H1 (cell line): ENCODE results near the gene PRKAR1B. TPM values are rescaled to one million over a fixed set of nuclear protein-coding genes. Genes with fewer than 3 reads are reported as not detected.

ENCODE experiments used
- CTCF ChIA-PET: fragments of 300-600 bp; sonication (Branson Sonifier 250); formaldehyde crosslinking; loops from one replicate; lab custom pipeline; 2021; ENCODE audit not compliant: partially characterized antibody; lab: Charles Lee
- POLR2A ChIA-PET: fragments of 300-600 bp; sonication (Branson Sonifier 250); formaldehyde crosslinking; loops from one replicate; lab custom pipeline; 2021; ENCODE audit warnings: inconsistent platforms; ENCODE audit not compliant: partially characterized antibody; lab: Charles Lee
- DNase-seq, 2 experiments: peaks; one replicate each; pipeline versions ENCODE4 v3.0.0 to v3.0.0-alpha.2; 2010 to 2022; ENCODE audit warnings: low spot score in 2 of 2, low read depth in 1 of 2, mixed read lengths in 1 of 2
- FAIRE-seq: peaks from 2 replicates; lab custom pipeline; 2011; peaks lifted over from hg19 to GRCh38; lab: Jason Lieb, UNC
- H2AFZ ChIP-seq: 2 replicates; pipeline ENCODE4 v1.8.1; 2012; ENCODE audit warnings: low read length, inconsistent platforms
- H2AK5ac ChIP-seq: 2 replicates; pipeline ENCODE4 v1.6.1; 2013; ENCODE audit warnings: low read depth, low read length
- H2BK120ac ChIP-seq: replicated peaks from 2 replicates; pipeline ENCODE3; 2013; ENCODE audit warnings: low read depth, low read length, inconsistent platforms
- H2BK12ac ChIP-seq: 2 replicates; pipeline ENCODE4 v1.6.1; 2013; ENCODE audit warnings: low read depth, low read length
- H2BK15ac ChIP-seq: 2 replicates; pipeline ENCODE4 v1.6.1; 2013; ENCODE audit warnings: low read length
- H2BK20ac ChIP-seq: 2 replicates; pipeline ENCODE4 v1.6.1; 2013; ENCODE audit warnings: low read length
- H2BK5ac ChIP-seq: 2 replicates; pipeline ENCODE4 v1.6.1; 2013; ENCODE audit warnings: low read depth, low read length
- H3K14ac ChIP-seq: 2 replicates; pipeline ENCODE4 v1.6.1; 2013; ENCODE audit warnings: inconsistent platforms; ENCODE audit not compliant: insufficient read length
- H3K18ac ChIP-seq: 2 replicates; pipeline ENCODE4 v1.6.1; 2013; ENCODE audit warnings: low read length; ENCODE audit errors: extremely low read depth
- H3K23ac ChIP-seq: 2 replicates; pipeline ENCODE4 v1.6.1; 2013; ENCODE audit warnings: inconsistent platforms; ENCODE audit not compliant: insufficient read length
- H3K23me2 ChIP-seq: 2 replicates; pipeline ENCODE4 v1.6.1; 2013; ENCODE audit warnings: low read depth, low read length
- H3K27ac ChIP-seq: 2 replicates; pipeline ENCODE4 v1.6.1; 2011; ENCODE audit warnings: low read depth, low read length, inconsistent platforms
- H3K27me3 ChIP-seq, 4 experiments: replicated peaks in 1 of 4; 1 replicate in 1 of 4; 2 replicates in 3 of 4; pipeline versions ENCODE4 v1.6.1 to v1.8.1; 2011 to 2013; ENCODE audit warnings: low read length in 3 of 4, mild to moderate bottlenecking in 3 of 4, inconsistent platforms in 2 of 4, mixed read lengths in 2 of 4, moderate library complexity in 1 of 4; ENCODE audit not compliant: control insufficient read depth in 3 of 4, insufficient read depth in 3 of 4; ENCODE audit errors: extremely low read depth in 1 of 4
- H3K36me3 ChIP-seq, 4 experiments: 2 replicates each; pipeline versions ENCODE4 v1.6.1 to v1.8.1; 2011 to 2013; ENCODE audit warnings: mild to moderate bottlenecking in 4 of 4, low read length in 3 of 4, moderate library complexity in 2 of 4, control low read depth in 1 of 4, inconsistent platforms in 1 of 4; ENCODE audit not compliant: insufficient read depth in 4 of 4, control insufficient read depth in 2 of 4
- H3K4ac ChIP-seq: replicated peaks from 2 replicates; pipeline ENCODE3; 2013; ENCODE audit warnings: low read length, low read depth, mixed read lengths, inconsistent platforms; ENCODE audit not compliant: insufficient read length
- H3K4me1 ChIP-seq, 4 experiments: replicated peaks in 1 of 4; 1 replicate in 1 of 4; 2 replicates in 3 of 4; pipeline versions ENCODE4 v1.6.1 to v1.8.1; 2011 to 2013; ENCODE audit warnings: low read length in 3 of 4, inconsistent platforms in 2 of 4, mixed read lengths in 1 of 4; ENCODE audit not compliant: insufficient read depth in 4 of 4, control insufficient read depth in 3 of 4
- H3K4me2 ChIP-seq, 2 experiments: 2 replicates each; pipeline versions ENCODE4 v1.6.1 to v1.8.1; 2011 to 2013; ENCODE audit warnings: low read depth in 2 of 2, low read length in 2 of 2, control low read depth in 1 of 2, inconsistent platforms in 1 of 2, mild to moderate bottlenecking in 1 of 2; ENCODE audit not compliant: insufficient read depth in 1 of 2
- H3K4me3 ChIP-seq, 4 experiments: fragments of 200-600, 300-600 bp in 1 of 4; sonication (generic), shearing (Covaris generic), sonication (Bioruptor Twin) in 1 of 4; 2 replicates each; pipeline versions ENCODE4 v1.5.1 to v1.8.1; 2011 to 2016; ENCODE audit warnings: low read length in 4 of 4, low read depth in 3 of 4, control low read depth in 2 of 4, inconsistent platforms in 2 of 4, mild to moderate bottlenecking in 2 of 4, mixed read lengths in 1 of 4, moderate library complexity in 1 of 4; ENCODE audit not compliant: insufficient read depth in 2 of 4; ENCODE audit errors: extremely low read depth in 1 of 4
- H3K56ac ChIP-seq: replicated peaks from 2 replicates; pipeline ENCODE3; 2013; ENCODE audit warnings: low read depth, mild to moderate bottlenecking, mixed read lengths, low read length, inconsistent platforms; ENCODE audit not compliant: insufficient read length
- H3K79me1 ChIP-seq: 2 replicates; pipeline ENCODE4 v1.6.1; 2013; ENCODE audit warnings: low read depth, low read length, control low read depth
- H3K79me2 ChIP-seq, 2 experiments: 2 replicates each; pipeline versions ENCODE4 v1.6.1 to v1.8.1; 2012 to 2013; ENCODE audit warnings: low read length in 2 of 2, mild to moderate bottlenecking in 2 of 2, inconsistent platforms in 1 of 2; ENCODE audit not compliant: insufficient read depth in 2 of 2, control insufficient read depth in 1 of 2
- H3K9ac ChIP-seq, 4 experiments: replicated peaks in 1 of 4; 1 replicate in 1 of 4; 2 replicates in 3 of 4; pipeline versions ENCODE4 v1.6.1 to v1.8.1; 2011 to 2013; ENCODE audit warnings: low read depth in 3 of 4, low read length in 3 of 4, control low read depth in 2 of 4, mild to moderate bottlenecking in 2 of 4, moderate library complexity in 2 of 4, inconsistent platforms in 1 of 4; ENCODE audit errors: extremely low read depth in 1 of 4
- H3K9me3 ChIP-seq, 2 experiments: 2 replicates each; pipeline versions ENCODE4 v1.6.1 to v1.8.1; 2012 to 2013; ENCODE audit warnings: mild to moderate bottlenecking in 2 of 2, moderate library complexity in 2 of 2, control low read depth in 1 of 2, inconsistent platforms in 1 of 2, low read depth in 1 of 2, low read length in 1 of 2, mixed read lengths in 1 of 2; ENCODE audit not compliant: insufficient read depth in 2 of 2
- H4K20me1 ChIP-seq, 2 experiments: replicated peaks in 1 of 2; 2 replicates each; pipeline versions ENCODE3 to v1.8.1; 2011 to 2013; ENCODE audit warnings: inconsistent platforms in 2 of 2, low read length in 2 of 2, mild to moderate bottlenecking in 1 of 2; ENCODE audit not compliant: insufficient read depth in 2 of 2, control insufficient read depth in 1 of 2
- H4K5ac ChIP-seq: 2 replicates; pipeline ENCODE4 v1.6.1; 2013; ENCODE audit warnings: low read length, low read depth, mixed read lengths, inconsistent platforms; ENCODE audit not compliant: insufficient read length
- H4K8ac ChIP-seq: 2 replicates; pipeline ENCODE4 v1.8.0; 2013; ENCODE audit warnings: mild to moderate bottlenecking, moderate library complexity, low read length, inconsistent platforms; ENCODE audit not compliant: insufficient read depth; ENCODE audit errors: extremely low read depth
- H4K91ac ChIP-seq: replicated peaks from 2 replicates; pipeline ENCODE3; 2013; ENCODE audit warnings: low read length, mixed read lengths, inconsistent platforms; ENCODE audit not compliant: insufficient read length
- EP300 ChIP-seq, 2 experiments: IDR thresholded peaks; 1 replicate in 1 of 2; 2 replicates in 1 of 2; pipeline ENCODE4 v1.6.1; 2011 to 2012; ENCODE audit warnings: low read depth in 2 of 2, low read length in 2 of 2, mild to moderate bottlenecking in 2 of 2, borderline replicate concordance in 1 of 2, inconsistent platforms in 1 of 2, moderate library complexity in 1 of 2
- RBBP5 ChIP-seq: IDR thresholded peaks from 2 replicates; pipeline ENCODE4 v1.7.1; 2012; ENCODE audit warnings: low read depth, mild to moderate bottlenecking, inconsistent platforms, low read length, moderate library complexity, borderline replicate concordance
- WGBS, 2 experiments: shearing (Covaris generic) in 1 of 2; methylation state at CpG; one replicate each; pipeline versions ENCODE4 v1.1.6 to v1.1.7; 2013 to 2015; ENCODE audit warnings: low lambda C conversion rate in 2 of 2, mixed read lengths in 2 of 2, inconsistent platforms in 1 of 2, low coverage in 1 of 2, missing lambda C conversion rate in 1 of 2; ENCODE audit not compliant: insufficient replicate concordance in 2 of 2, insufficient coverage in 1 of 2, insufficient read length in 1 of 2; ENCODE audit errors: extremely low coverage in 1 of 2, missing lambda C conversion rate in 1 of 2; 5-methylcytosine and 5-hydroxymethylcytosine counted together
- polyA plus RNA-seq, 7 experiments: library from polyadenylated mRNA; depleted of rRNA in 3 of 7; stranded (reverse) in 5 of 7; unstranded in 2 of 7; fragments of >200 nt in 5 of 7; fragments of 200-250 nt in 2 of 7; gene quantifications; 1 replicate in 5 of 7; 2 replicates in 1 of 7; 4 replicates in 1 of 7; pipeline versions ENCODE4 v1.2.1 to v1.2.3, GENCODE V29; 2011 to 2013; ENCODE audit warnings: missing spikeins in 2 of 7, mixed read lengths in 2 of 7
- total RNA-seq: library from RNA; stranded (reverse); fragmentation: NEBNext Ultra II Directional; extraction: Animal tissue kit (Norgen Biotek cat#: 25700); gene quantifications from 2 replicates; pipeline ENCODE4 v1.2.1, GENCODE V29; 2021

Gene PRKAR1B
- total and polyA plus RNA-seq, 2 of the 8 experiments (the other 6 are each of a cell fraction or from before 2014, with no cell fraction given) = 12.3 to 55.7 TPM

DNA sequence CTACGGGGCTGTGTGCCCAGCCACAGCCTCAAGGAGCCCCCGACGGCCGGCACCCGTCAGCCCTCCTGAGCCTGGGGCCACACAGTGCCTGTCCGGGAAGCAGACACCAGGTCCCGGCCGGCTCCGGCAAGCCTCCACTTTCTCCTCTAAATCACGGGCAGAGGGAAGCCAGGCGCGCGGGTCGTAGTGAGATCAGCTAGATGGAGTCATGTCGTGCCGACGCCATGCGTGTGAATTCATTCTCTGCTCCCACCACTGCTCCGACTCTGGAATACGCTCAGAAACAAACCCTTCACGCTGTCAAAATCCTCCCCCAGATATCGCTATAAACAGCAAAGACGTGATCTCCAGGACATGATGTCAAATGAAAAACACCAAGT is 94.3 kb downstream of the PRKAR1B start:
- Histone ChIP-seq H3K56ac (no peak overlapping the region), H4K91ac (no peak overlapping the region), H2BK120ac (no peak overlapping the region), H2BK5ac (no peak overlapping the region), H3K9ac (no peak overlapping the region), H3K79me2 (peaks cover 0 to 2% of the 10 kb centered on the region in 2 experiments; a peak in 1 of 4 replicates), H3K9me3 (no peaks in the 10 kb centered on the region), H3K4me2 (no peak overlapping the region), H3K23me2 (no peaks in the 10 kb centered on the region), H2BK20ac (no peak overlapping the region), H3K4me3 (no peak overlapping the region), H2BK15ac (no peak overlapping the region)
- no peak for FAIRE-seq
- DNase-seq = no peak
- TF ChIP-seq EP300 (IDR thresholded peaks at IDR 0.05; ENCODE audit: borderline replicate concordance in 1 of 2, low read depth in 2 of 2, low read length in 2 of 2) (no peak), RBBP5 (no peak)
- TF ChIP-seq, all 59 proteins: peak for 0
- Histone ChIP-seq H2AFZ (no peak overlapping the region), H4K8ac (no peak overlapping the region), H4K5ac (no peak overlapping the region), H3K23ac (no peak overlapping the region), H3K27ac (no peak overlapping the region), H3K18ac (no peak overlapping the region), H3K36me3 (no peaks in the 10 kb centered on the region), H2BK12ac (no peak overlapping the region), H3K27me3 (no peaks in the 10 kb centered on the region), H3K14ac (no peak overlapping the region), H3K79me1 (no peaks in the 10 kb centered on the region), H3K4me1 (no peaks in the 10 kb centered on the region), H2AK5ac (no peak overlapping the region), H3K4ac (no peak overlapping the region), H4K20me1 (no peaks in the 10 kb centered on the region)
- 91% methylated on average over 23 of the region's 23 CpGs; no CpG with 5 or more reads in 1 of the 2 experiments for WGBS, 2 experiments
- POLR2A ChIA-PET = no interaction called here
- CTCF ChIA-PET = interaction anchor here (1.3 kb wide), 1 partner anchor 192 kb away, joined by 3 read pairs; no protein-coding TSS in a partner anchor
